ENCODE data around the gene KCNMA1.

DNA sequence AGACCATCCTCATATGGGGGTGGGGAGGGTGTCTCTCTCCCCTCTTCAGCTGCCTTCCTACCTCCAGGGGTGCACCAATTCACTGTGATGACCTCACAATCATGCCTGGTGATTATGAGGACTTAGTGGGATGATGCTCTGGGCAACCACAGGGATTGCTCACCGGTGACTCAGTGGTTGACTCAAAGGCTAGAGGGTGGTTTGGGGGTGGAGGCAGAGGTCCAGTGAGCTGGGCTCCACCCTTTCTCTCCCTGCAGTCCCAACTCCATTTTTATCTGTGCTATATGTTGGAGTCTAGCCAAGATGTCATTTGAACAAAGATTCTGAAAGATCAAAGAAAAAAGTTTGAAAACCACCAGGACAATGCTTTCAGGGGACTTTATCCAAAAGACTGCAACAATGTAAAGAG, 286.9 kb downstream of the KCNMA1 start:
- TF ChIP-seq, protein P1, sequence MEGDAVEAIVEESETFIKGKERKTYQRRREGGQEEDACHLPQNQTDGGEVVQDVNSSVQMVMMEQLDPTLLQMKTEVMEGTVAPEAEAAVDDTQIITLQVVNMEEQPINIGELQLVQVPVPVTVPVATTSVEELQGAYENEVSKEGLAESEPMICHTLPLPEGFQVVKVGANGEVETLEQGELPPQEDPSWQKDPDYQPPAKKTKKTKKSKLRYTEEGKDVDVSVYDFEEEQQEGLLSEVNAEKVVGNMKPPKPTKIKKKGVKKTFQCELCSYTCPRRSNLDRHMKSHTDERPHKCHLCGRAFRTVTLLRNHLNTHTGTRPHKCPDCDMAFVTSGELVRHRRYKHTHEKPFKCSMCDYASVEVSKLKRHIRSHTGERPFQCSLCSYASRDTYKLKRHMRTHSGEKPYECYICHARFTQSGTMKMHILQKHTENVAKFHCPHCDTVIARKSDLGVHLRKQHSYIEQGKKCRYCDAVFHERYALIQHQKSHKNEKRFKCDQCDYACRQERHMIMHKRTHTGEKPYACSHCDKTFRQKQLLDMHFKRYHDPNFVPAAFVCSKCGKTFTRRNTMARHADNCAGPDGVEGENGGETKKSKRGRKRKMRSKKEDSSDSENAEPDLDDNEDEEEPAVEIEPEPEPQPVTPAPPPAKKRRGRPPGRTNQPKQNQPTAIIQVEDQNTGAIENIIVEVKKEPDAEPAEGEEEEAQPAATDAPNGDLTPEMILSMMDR (IDR thresholded peaks at IDR 0.05) = no peak
- TF ChIP-seq EP300 (IDR thresholded peaks at IDR 0.05) (no peak), POLR2A (IDR thresholded peaks at IDR 0.05) (no peak)
